Esophagus muscularis mucosa (tissue), 4 donors: ENCODE data around the gene AJAP1. TPM values are rescaled to one million over a fixed set of nuclear protein-coding genes. Genes with fewer than 3 reads are reported as not detected.

Experiments
- DNase-seq: peaks from one replicate; pipeline ENCODE4 v3.0.0-alpha.2; 2017; ENCODE audit errors: extremely low spot score
- H3K27ac ChIP-seq, 4 donors: fragments of 200-600 bp; sonication (generic); replicated peaks in 1 of 4; 1 replicate in 3 of 4; 2 replicates in 1 of 4; pipeline ENCODE4 v1.5.1; 2016 to 2019; ENCODE audit warnings: mild to moderate bottlenecking in 1 of 4
- H3K27me3 ChIP-seq, 4 donors: fragments of 200-600 bp; sonication (generic); one replicate each; pipeline versions ENCODE4 v1.5.1 to v1.6.0; 2016 to 2019
- H3K36me3 ChIP-seq, 4 donors: fragments of 200-600 bp; sonication (generic); one replicate each; pipeline ENCODE4 v1.5.1; 2016 to 2019
- H3K4me1 ChIP-seq, 4 donors: fragments of 200-600 bp; sonication (generic); one replicate each; pipeline ENCODE4 v1.5.1; 2016 to 2019
- H3K4me3 ChIP-seq, 4 donors: fragments of 200-600 bp; sonication (generic); 1 replicate in 2 of 4; 2 replicates in 2 of 4; pipeline ENCODE4 v1.5.1; 2016 to 2019; ENCODE audit warnings: mild to moderate bottlenecking in 4 of 4, moderate library complexity in 1 of 4
- H3K9me3 ChIP-seq, 4 donors: fragments of 200-600 bp; sonication (generic); 1 replicate in 3 of 4; 2 replicates in 1 of 4; pipeline ENCODE4 v1.5.1; 2016 to 2019
- EP300 ChIP-seq: sonication (generic); formaldehyde crosslinking; IDR thresholded peaks from one replicate; pipeline ENCODE4 v1.6.1; 2017; ENCODE audit warnings: antibody characterized with exemption
- POLR2A ChIP-seq: fragments of 450-650 bp; IDR thresholded peaks from one replicate; pipeline ENCODE4 v1.6.1; 2017; ENCODE audit warnings: antibody characterized with exemption, moderate library complexity, mild to moderate bottlenecking, low read depth
- POLR2AphosphoS5 ChIP-seq, 2 donors: sonication (generic); formaldehyde crosslinking; IDR thresholded peaks; one replicate each; pipeline ENCODE4 v1.6.1; 2017; ENCODE audit warnings: antibody characterized with exemption in 2 of 2
- whole genome bisulfite sequencing: methylation state at CpG from one replicate; pipeline ENCODE4 v1.1.5; 2018; 5-methylcytosine and 5-hydroxymethylcytosine counted together
- intact Hi-C: fragments of 100-400 bp; cut with DNase I; formaldehyde crosslinking; loops from one replicate; pipeline ENCODE4 v1.15.1; 2023
- total RNA-seq, 4 donors: library from RNA; depleted of rRNA; stranded (reverse); fragments of >200 nt; gene quantifications; one replicate each; pipeline versions ENCODE4 v1.1.0 to v1.2.1, GENCODE V29; 2016
- TF ChIP-seq, protein P1 (sequence below), 3 experiments: fragments of 200-600 bp in 2 of 3; fragments of 450-650 bp in 1 of 3; sonication (generic) in 2 of 3; IDR thresholded peaks; one replicate each; pipeline ENCODE4 v1.5.1; 2017 to 2019; ENCODE audit warnings: antibody characterized with exemption in 3 of 3, mild to moderate bottlenecking in 2 of 3, moderate library complexity in 1 of 3

AJAP1 gene
- total RNA-seq, 4 donors from 2014 or later = 0.40 to 0.84 (median 0.54) TPM

- no peak for DNase-seq
- no peak for TF ChIP-seq EP300
- no peak for TF ChIP-seq POLR2A
- TF ChIP-seq, protein P1, sequence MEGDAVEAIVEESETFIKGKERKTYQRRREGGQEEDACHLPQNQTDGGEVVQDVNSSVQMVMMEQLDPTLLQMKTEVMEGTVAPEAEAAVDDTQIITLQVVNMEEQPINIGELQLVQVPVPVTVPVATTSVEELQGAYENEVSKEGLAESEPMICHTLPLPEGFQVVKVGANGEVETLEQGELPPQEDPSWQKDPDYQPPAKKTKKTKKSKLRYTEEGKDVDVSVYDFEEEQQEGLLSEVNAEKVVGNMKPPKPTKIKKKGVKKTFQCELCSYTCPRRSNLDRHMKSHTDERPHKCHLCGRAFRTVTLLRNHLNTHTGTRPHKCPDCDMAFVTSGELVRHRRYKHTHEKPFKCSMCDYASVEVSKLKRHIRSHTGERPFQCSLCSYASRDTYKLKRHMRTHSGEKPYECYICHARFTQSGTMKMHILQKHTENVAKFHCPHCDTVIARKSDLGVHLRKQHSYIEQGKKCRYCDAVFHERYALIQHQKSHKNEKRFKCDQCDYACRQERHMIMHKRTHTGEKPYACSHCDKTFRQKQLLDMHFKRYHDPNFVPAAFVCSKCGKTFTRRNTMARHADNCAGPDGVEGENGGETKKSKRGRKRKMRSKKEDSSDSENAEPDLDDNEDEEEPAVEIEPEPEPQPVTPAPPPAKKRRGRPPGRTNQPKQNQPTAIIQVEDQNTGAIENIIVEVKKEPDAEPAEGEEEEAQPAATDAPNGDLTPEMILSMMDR (IDR thresholded peaks at IDR 0.05) = no peak
- TF ChIP-seq POLR2AphosphoS5 (IDR thresholded peaks at IDR 0.05) = no peak
- Histone ChIP-seq H3K9me3 (peaks cover 0 to 32% (median 25%) of the 10 kb centered on the region in 4 donors), H3K27me3 (peaks cover 0 to 37% (median 0%) of the 10 kb centered on the region in 4 donors), H3K27ac (no peak overlapping the region), H3K36me3 (no peaks in the 10 kb centered on the region), H3K4me1 (no peaks in the 10 kb centered on the region), H3K4me3 (no peak overlapping the region)
- WGBS = 76% methylated on average over 7 of the region's 7 CpGs
- intact Hi-C loops = no loop called here
Measured at GRCh38 chr1:4677608-4678007, 23.2 kb downstream of the AJAP1 start.

GRCh38 chr1:4678066-4678717 lies 23.8 kb downstream of the AJAP1 start:
- no peak overlapping the region for H3K27ac ChIP-seq
- H3K36me3 ChIP-seq = no peaks in the 10 kb centered on the region
- 28% methylated on average over 3 of the region's 3 CpGs for WGBS
- no peak overlapping the region for H3K4me3 ChIP-seq
- H3K4me1 ChIP-seq = no peaks in the 10 kb centered on the region
- no peak for DNase-seq
- peaks cover 0 to 41% (median 0%) of the 10 kb centered on the region in 4 donors for H3K27me3 ChIP-seq
- intact Hi-C loops = no loop called here
- H3K9me3 ChIP-seq = peaks cover 0 to 32% (median 25%) of the 10 kb centered on the region in 4 donors
- TF ChIP-seq, protein P1 (IDR thresholded peaks at IDR 0.05) = no peak
- TF ChIP-seq POLR2AphosphoS5 (IDR thresholded peaks at IDR 0.05) = no peak
- TF ChIP-seq POLR2A = no peak
- no peak for TF ChIP-seq EP300

GRCh38 chr1:4681026-4681425 lies 26.6 kb downstream of the AJAP1 start:
- intact Hi-C loops = no loop called here
- TF ChIP-seq POLR2A = no peak
- no peak for TF ChIP-seq POLR2AphosphoS5 (IDR thresholded peaks at IDR 0.05)
- TF ChIP-seq, protein P1 (IDR thresholded peaks at IDR 0.05) = no peak
- no peak for TF ChIP-seq EP300
- H3K27me3 ChIP-seq = peaks cover 0 to 57% (median 0%) of the 10 kb centered on the region in 4 donors
- no peak overlapping the region for H3K27ac ChIP-seq
- no peaks in the 10 kb centered on the region for H3K36me3 ChIP-seq
- H3K9me3 ChIP-seq = peaks cover 0 to 32% (median 25%) of the 10 kb centered on the region in 4 donors
- DNase-seq = no peak
- no peaks in the 10 kb centered on the region for H3K4me1 ChIP-seq
- no peak overlapping the region for H3K4me3 ChIP-seq
- WGBS = 89% methylated on average over 8 of the region's 9 CpGs

GRCh38 chr1:4682607-4683220 lies 28.3 kb downstream of the AJAP1 start:
- no peaks in the 10 kb centered on the region for H3K36me3 ChIP-seq
- H3K27me3 ChIP-seq = peaks cover 0 to 52% (median 0%) of the 10 kb centered on the region in 4 donors
- WGBS = 91% methylated on average over 2 of the region's 2 CpGs
- no peak overlapping the region for H3K4me3 ChIP-seq
- DNase-seq = no peak
- no peaks in the 10 kb centered on the region for H3K4me1 ChIP-seq
- intact Hi-C loops = no loop called here
- no peak for TF ChIP-seq POLR2AphosphoS5 (IDR thresholded peaks at IDR 0.05)
- TF ChIP-seq EP300 = no peak
- TF ChIP-seq, protein P1 (IDR thresholded peaks at IDR 0.05) = no peak
- TF ChIP-seq POLR2A = no peak
- no peak overlapping the region for H3K27ac ChIP-seq
- H3K9me3 ChIP-seq = peaks cover 0 to 29% (median 24%) of the 10 kb centered on the region in 4 donors
